H9 (cell line): ENCODE measurements around the gene USP46. TPM values are rescaled to one million over a fixed set of nuclear protein-coding genes. Genes with fewer than 3 reads are reported as not detected.

Source experiments
- DNase-seq: peaks from one replicate; pipeline ENCODE4 v3.0.0-alpha.2; 2017
- H2AFZ ChIP-seq: one replicate; pipeline ENCODE4 v1.6.1; 2013; ENCODE audit warnings: mild to moderate bottlenecking, low read length, control low read depth, moderate library complexity
- H2AK5ac ChIP-seq: 2 replicates; pipeline ENCODE4 v1.6.1; 2013; ENCODE audit warnings: low read length, control low read depth, mixed read lengths; ENCODE audit not compliant: insufficient read length
- H2BK120ac ChIP-seq: one replicate; pipeline ENCODE4 v1.6.1; 2013; ENCODE audit warnings: low read depth, mild to moderate bottlenecking, low read length, control low read depth, inconsistent platforms; ENCODE audit not compliant: poor library complexity, severe bottlenecking
- H2BK12ac ChIP-seq: 2 replicates; pipeline ENCODE4 v1.6.1; 2013; ENCODE audit warnings: low read length, control low read depth, mixed read lengths, low read depth; ENCODE audit not compliant: insufficient read length
- H2BK15ac ChIP-seq: 2 replicates; pipeline ENCODE4 v1.6.1; 2013; ENCODE audit warnings: low read depth, low read length, control low read depth
- H2BK20ac ChIP-seq: one replicate; pipeline ENCODE4 v1.6.1; 2013; ENCODE audit warnings: low read depth, mild to moderate bottlenecking, low read length, control low read depth, inconsistent platforms; ENCODE audit not compliant: poor library complexity, severe bottlenecking
- H2BK5ac ChIP-seq: 2 replicates; pipeline ENCODE4 v1.6.1; 2013; ENCODE audit warnings: low read length, control low read depth, mixed read lengths; ENCODE audit not compliant: insufficient read length
- H3K14ac ChIP-seq: 2 replicates; pipeline ENCODE4 v1.6.1; 2013; ENCODE audit warnings: low read length, control low read depth; ENCODE audit not compliant: insufficient read depth
- H3K18ac ChIP-seq: 2 replicates; pipeline ENCODE4 v1.6.1; 2013; ENCODE audit warnings: low read depth, mild to moderate bottlenecking, mixed read lengths, low read length, control low read depth; ENCODE audit not compliant: insufficient read length
- H3K23ac ChIP-seq: 2 replicates; pipeline ENCODE4 v1.6.1; 2013; ENCODE audit warnings: low read length, control low read depth, mixed read lengths, low read depth; ENCODE audit not compliant: insufficient read length
- H3K23me2 ChIP-seq: 2 replicates; pipeline ENCODE4 v1.6.1; 2013; ENCODE audit warnings: low read depth, mild to moderate bottlenecking, mixed read lengths, low read length, control low read depth; ENCODE audit not compliant: insufficient read length, poor library complexity, severe bottlenecking
- H3K27ac ChIP-seq: 2 replicates; pipeline ENCODE4 v1.5.1; 2013; ENCODE audit warnings: low read length, control low read depth, mixed read lengths, low read depth; ENCODE audit not compliant: insufficient read length
- H3K27me3 ChIP-seq: 2 replicates; pipeline ENCODE4 v1.6.1; 2013; ENCODE audit warnings: low read length, control low read depth, inconsistent platforms; ENCODE audit not compliant: insufficient read depth
- H3K4ac ChIP-seq: 2 replicates; pipeline ENCODE4 v1.6.1; 2013; ENCODE audit warnings: low read depth, mild to moderate bottlenecking, control low read depth, inconsistent platforms, low read length, moderate library complexity
- H3K4me1 ChIP-seq: 2 replicates; pipeline ENCODE4 v1.6.1; 2013; ENCODE audit warnings: low read length, control low read depth, inconsistent platforms; ENCODE audit not compliant: insufficient read depth
- H3K4me2 ChIP-seq: 2 replicates; pipeline ENCODE4 v1.6.1; 2013; ENCODE audit warnings: low read length, control low read depth, mixed read lengths; ENCODE audit not compliant: insufficient read length, insufficient read depth
- H3K56ac ChIP-seq: 2 replicates; pipeline ENCODE4 v1.6.1; 2013; ENCODE audit warnings: low read depth, mild to moderate bottlenecking, mixed read lengths, low read length, control low read depth; ENCODE audit not compliant: insufficient read length
- H3K79me1 ChIP-seq: 2 replicates; pipeline ENCODE4 v1.6.1; 2013; ENCODE audit warnings: low read depth, mild to moderate bottlenecking, moderate library complexity, low read length, control low read depth, inconsistent platforms; ENCODE audit not compliant: insufficient read depth, poor library complexity, severe bottlenecking
- H3K79me2 ChIP-seq: 2 replicates; pipeline ENCODE4 v1.6.1; 2013; ENCODE audit warnings: low read length, control low read depth, inconsistent platforms; ENCODE audit not compliant: insufficient read depth
- H3K9ac ChIP-seq: 2 replicates; pipeline ENCODE4 v1.6.1; 2013; ENCODE audit warnings: low read length, control low read depth, mixed read lengths; ENCODE audit not compliant: insufficient read length; ENCODE audit errors: extremely low read depth
- H3K9me3 ChIP-seq: one replicate; pipeline ENCODE4 v1.6.1; 2013; ENCODE audit warnings: low read depth, low read length, inconsistent platforms; ENCODE audit not compliant: control insufficient read depth
- H3T11ph ChIP-seq: one replicate; pipeline ENCODE4 v1.6.1; 2013; ENCODE audit warnings: mild to moderate bottlenecking, low read length, control low read depth, inconsistent platforms
- H4K20me1 ChIP-seq: one replicate; pipeline ENCODE4 v1.6.1; 2013; ENCODE audit not compliant: control insufficient read depth, insufficient read length, insufficient read depth
- H4K5ac ChIP-seq: 2 replicates; pipeline ENCODE4 v1.6.1; 2013; ENCODE audit warnings: low read depth, mild to moderate bottlenecking, mixed read lengths, low read length, control low read depth; ENCODE audit not compliant: insufficient read length
- H4K8ac ChIP-seq: replicated peaks from 2 replicates; pipeline ENCODE4 v1.6.1; 2013; ENCODE audit warnings: low read length, control low read depth, mixed read lengths, low read depth; ENCODE audit not compliant: insufficient read length
- H4K91ac ChIP-seq: 2 replicates; pipeline ENCODE4 v1.6.1; 2013; ENCODE audit warnings: low read depth, mild to moderate bottlenecking, moderate library complexity, mixed read lengths, low read length, control low read depth; ENCODE audit not compliant: insufficient read length
- H3K27ac Mint-ChIP-seq, 3 experiments: 2 replicates in 2 of 3; 3 replicates in 1 of 3; pipeline ENCODE4 v1.8.0; 2020 to 2021; ENCODE audit warnings: mixed read lengths in 3 of 3, mild to moderate bottlenecking in 1 of 3, moderate library complexity in 1 of 3
- H3K27me3 Mint-ChIP-seq: 2 replicates; pipeline ENCODE4 v1.8.0; 2021; ENCODE audit warnings: low read depth, mild to moderate bottlenecking, moderate library complexity, mixed read lengths
- H3K36me3 Mint-ChIP-seq, 3 experiments: 2 replicates in 2 of 3; 3 replicates in 1 of 3; pipeline ENCODE4 v1.8.0; 2020 to 2021; ENCODE audit warnings: low read depth in 3 of 3, mixed read lengths in 3 of 3; ENCODE audit not compliant: insufficient read depth in 1 of 3
- H3K4me1 Mint-ChIP-seq, 2 experiments: 2 replicates each; pipeline ENCODE4 v1.8.0; 2020; ENCODE audit warnings: mixed read lengths in 2 of 2
- H3K4me3 Mint-ChIP-seq, 2 experiments: 2 replicates in 1 of 2; 3 replicates in 1 of 2; pipeline ENCODE4 v1.8.0; 2020 to 2021; ENCODE audit warnings: mild to moderate bottlenecking in 2 of 2, mixed read lengths in 2 of 2, moderate library complexity in 1 of 2
- H3K9me3 Mint-ChIP-seq, 2 experiments: 2 replicates in 1 of 2; 3 replicates in 1 of 2; pipeline ENCODE4 v1.8.0; 2020; ENCODE audit warnings: mild to moderate bottlenecking in 2 of 2, mixed read lengths in 2 of 2, moderate library complexity in 1 of 2
- WGBS: extraction: QIAGEN DNeasy Blood & Tissue Kit; methylation state at CpG from one replicate; pipeline ENCODE4 v1.1.7; 2013; ENCODE audit warnings: missing lambda C conversion rate, low lambda C conversion rate, mixed read lengths; ENCODE audit not compliant: insufficient read length; ENCODE audit errors: extremely low coverage; 5-methylcytosine and 5-hydroxymethylcytosine counted together
- total RNA-seq: library from RNA; stranded (reverse); gene quantifications from 2 replicates; pipeline ENCODE4 v1.2.1, GENCODE V29; 2021
- TF ChIP-seq, protein P1 (sequence below): fragments of 200-600 bp; sonication (generic); conservative IDR thresholded peaks from 3 replicates; pipeline ENCODE4 v1.8.0; 2021; ENCODE audit warnings: antibody characterized with exemption, mild to moderate bottlenecking

The USP46 gene
- total RNA-seq, 1 experiment from 2014 or later, result 59.8 TPM

DNA sequence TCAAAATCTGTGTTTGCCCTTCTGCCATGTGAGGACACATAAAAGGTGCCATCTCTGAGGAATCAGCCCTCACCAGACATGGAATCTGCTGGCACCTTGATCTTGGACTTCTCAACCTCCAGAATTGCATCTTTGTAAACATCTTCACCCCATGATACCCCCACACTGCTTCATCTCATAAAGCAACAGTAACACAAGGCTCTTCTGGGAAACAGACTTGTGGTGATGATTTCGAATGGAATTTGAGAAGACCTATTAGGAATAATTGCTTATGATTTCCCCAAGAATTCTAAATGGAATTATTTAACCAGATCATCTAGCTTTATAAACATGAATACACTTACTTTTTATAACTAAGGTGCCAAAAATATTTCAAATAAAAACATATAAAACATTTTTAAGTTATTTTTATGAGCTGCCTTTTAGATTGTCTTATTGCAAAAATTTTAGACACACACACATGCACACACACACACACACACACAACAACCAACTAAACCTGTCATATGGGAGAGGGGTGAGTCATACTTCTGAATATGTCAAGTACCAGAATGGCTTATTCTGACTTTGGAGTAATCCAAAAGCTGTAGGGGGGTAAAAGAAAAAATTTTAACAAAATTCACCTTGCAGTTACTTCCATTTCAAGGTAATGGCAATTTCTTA lies 82.0 kb downstream of the USP46 start:
- Histone ChIP-seq H4K91ac (no peak overlapping the region), H3K23me2 (no peaks in the 10 kb centered on the region), H2BK20ac (no peak overlapping the region), H3K27me3 (no peaks in the 10 kb centered on the region), H3K9ac (no peak overlapping the region), H3K23ac (no peak overlapping the region), H3K9me3 (no peaks in the 10 kb centered on the region), H2BK15ac (no peak overlapping the region), H2AK5ac (no peak overlapping the region), H2BK120ac (no peak overlapping the region), H3K27ac (no peak overlapping the region), H3K18ac (no peak overlapping the region), H2BK5ac (no peak overlapping the region), H3K14ac (no peak overlapping the region), H4K8ac (no peak overlapping the region), H3T11ph (no peak overlapping the region), H4K5ac (no peak overlapping the region), H3K79me2 (no peaks in the 10 kb centered on the region), H3K4ac (no peak overlapping the region), H2BK12ac (no peak overlapping the region), H3K79me1 (no peaks in the 10 kb centered on the region), H3K56ac (no peak overlapping the region), H3K4me2 (no peak overlapping the region), H2AFZ (no peak overlapping the region), H4K20me1 (no peaks in the 10 kb centered on the region), H3K4me1 (no peaks in the 10 kb centered on the region)
- WGBS, result no CpG with 5 or more reads among the region's 1 CpG
- Mint-ChIP-seq H3K4me1 (peaks cover 10 to 13% of the 10 kb centered on the region in 2 experiments), H3K36me3 (peaks cover 0 to 7% (median 0%) of the 10 kb centered on the region in 3 experiments; a peak in 2 of 7 replicates), H3K27ac (no peak overlapping the region), H3K27me3 (no peaks in the 10 kb centered on the region), H3K9me3 (no peaks in the 10 kb centered on the region), H3K4me3 (no peak overlapping the region)
- DNase-seq, result no peak
- TF ChIP-seq, protein P1, sequence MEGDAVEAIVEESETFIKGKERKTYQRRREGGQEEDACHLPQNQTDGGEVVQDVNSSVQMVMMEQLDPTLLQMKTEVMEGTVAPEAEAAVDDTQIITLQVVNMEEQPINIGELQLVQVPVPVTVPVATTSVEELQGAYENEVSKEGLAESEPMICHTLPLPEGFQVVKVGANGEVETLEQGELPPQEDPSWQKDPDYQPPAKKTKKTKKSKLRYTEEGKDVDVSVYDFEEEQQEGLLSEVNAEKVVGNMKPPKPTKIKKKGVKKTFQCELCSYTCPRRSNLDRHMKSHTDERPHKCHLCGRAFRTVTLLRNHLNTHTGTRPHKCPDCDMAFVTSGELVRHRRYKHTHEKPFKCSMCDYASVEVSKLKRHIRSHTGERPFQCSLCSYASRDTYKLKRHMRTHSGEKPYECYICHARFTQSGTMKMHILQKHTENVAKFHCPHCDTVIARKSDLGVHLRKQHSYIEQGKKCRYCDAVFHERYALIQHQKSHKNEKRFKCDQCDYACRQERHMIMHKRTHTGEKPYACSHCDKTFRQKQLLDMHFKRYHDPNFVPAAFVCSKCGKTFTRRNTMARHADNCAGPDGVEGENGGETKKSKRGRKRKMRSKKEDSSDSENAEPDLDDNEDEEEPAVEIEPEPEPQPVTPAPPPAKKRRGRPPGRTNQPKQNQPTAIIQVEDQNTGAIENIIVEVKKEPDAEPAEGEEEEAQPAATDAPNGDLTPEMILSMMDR, result no peak
